ENCODE data around the gene PPIA.

Gene PPIA

DNA sequence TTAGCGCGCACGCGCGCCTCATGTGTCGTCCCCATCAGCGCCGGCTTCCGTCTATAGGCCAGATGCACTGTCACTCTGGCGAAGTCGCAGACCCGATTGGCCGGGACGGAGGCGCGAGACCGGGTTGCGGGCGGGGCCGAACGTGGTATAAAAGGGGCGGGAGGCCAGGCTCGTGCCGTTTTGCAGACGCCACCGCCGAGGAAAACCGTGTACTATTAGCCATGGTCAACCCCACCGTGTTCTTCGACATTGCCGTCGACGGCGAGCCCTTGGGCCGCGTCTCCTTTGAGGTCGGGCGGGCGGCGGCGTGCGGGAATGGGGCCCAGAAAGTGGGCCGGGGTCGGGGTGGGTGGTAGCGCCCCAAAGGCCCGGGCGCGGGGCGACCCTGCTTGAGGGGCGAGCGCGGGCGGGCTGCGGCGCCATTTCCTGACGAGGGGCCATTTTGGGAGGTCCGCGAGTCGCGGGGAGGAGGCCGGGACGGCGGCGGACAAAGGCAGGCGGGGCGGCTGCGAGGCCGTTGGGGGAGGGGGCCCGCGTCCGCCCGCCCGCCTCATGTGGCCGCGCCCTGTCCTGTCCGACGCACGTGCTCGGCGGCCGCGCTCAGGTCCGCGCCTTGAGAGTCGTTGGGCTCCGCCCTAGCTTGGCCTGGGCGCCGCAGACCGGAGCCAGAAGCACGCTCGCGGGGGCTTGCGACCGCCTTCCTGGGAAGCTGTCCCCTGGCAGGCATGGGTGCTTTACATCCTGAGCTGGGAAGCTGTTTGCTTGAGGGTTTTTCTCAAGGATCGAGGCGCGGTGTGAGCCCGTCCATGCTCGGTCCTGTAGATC lies at the start of gene PPIA:
Gene PPIA (plus strand): TSS at position 178 of the 825 bp plus-strand sequence. CDS start 44 bp downstream, at position 222.
- TF ChIP-seq, protein P1, sequence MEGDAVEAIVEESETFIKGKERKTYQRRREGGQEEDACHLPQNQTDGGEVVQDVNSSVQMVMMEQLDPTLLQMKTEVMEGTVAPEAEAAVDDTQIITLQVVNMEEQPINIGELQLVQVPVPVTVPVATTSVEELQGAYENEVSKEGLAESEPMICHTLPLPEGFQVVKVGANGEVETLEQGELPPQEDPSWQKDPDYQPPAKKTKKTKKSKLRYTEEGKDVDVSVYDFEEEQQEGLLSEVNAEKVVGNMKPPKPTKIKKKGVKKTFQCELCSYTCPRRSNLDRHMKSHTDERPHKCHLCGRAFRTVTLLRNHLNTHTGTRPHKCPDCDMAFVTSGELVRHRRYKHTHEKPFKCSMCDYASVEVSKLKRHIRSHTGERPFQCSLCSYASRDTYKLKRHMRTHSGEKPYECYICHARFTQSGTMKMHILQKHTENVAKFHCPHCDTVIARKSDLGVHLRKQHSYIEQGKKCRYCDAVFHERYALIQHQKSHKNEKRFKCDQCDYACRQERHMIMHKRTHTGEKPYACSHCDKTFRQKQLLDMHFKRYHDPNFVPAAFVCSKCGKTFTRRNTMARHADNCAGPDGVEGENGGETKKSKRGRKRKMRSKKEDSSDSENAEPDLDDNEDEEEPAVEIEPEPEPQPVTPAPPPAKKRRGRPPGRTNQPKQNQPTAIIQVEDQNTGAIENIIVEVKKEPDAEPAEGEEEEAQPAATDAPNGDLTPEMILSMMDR (IDR thresholded peaks at IDR 0.05; ENCODE audit: low read length), result no peak
- TF ChIP-seq EZH2 (optimal IDR thresholded peaks at IDR 0.05; ENCODE audit: low read depth, low read length) (no peak), EZH2phosphoT487 (IDR thresholded peaks at IDR 0.05; ENCODE audit: low read length) (no peak)
- Histone ChIP-seq H3K4me2 (ENCODE audit: low read depth, low read length) (peak within 1 kb of the TSS; percentile 83), H3K9me3 (replicated peaks; ENCODE audit: insufficient read depth, low read length) (no peaks in the 10 kb centered on the region), H3K4me1 (ENCODE audit: low read length) (peaks cover 11% of the 10 kb centered on the region), H2AFZ (ENCODE audit: low read length) (peak within 1 kb of the TSS; percentile 84), H3K4me3 (ENCODE audit: low read length) (peak within 1 kb of the TSS; percentile 97), H3K9ac (ENCODE audit: low read length) (peak within 1 kb of the TSS; percentile 99), H3K79me2 (ENCODE audit: low read length) (peaks cover 54% of the 10 kb centered on the region), H3F3A (ENCODE audit: insufficient read depth, low read length) (peaks cover 62% of the 10 kb centered on the region), H3K27ac (ENCODE audit: low read length) (peak within 1 kb of the TSS; percentile 90), H3K9me2 (replicated peaks; ENCODE audit: insufficient read depth, low read length) (no peaks in the 10 kb centered on the region), H3K36me3 (replicated peaks; ENCODE audit: insufficient read depth, low read length) (peaks cover 24% of the 10 kb centered on the region; the same call in 1 of the 2 replicates), H4K20me1 (ENCODE audit: insufficient read depth, low read length) (peaks cover 39% of the 10 kb centered on the region), H3K27me3 (replicated peaks; ENCODE audit: insufficient read depth, low read length) (no peaks in the 10 kb centered on the region)
- peak; percentile 99 for DNase-seq

GRCh38 chr7:44748045-44748947 lies 48.2 kb upstream of the PPIA start, which contains the start of gene ZMIZ2:
Gene ZMIZ2 (plus strand): TSS chr7:44748847. CDS start chr7:44756250, 7,403 bp downstream.
- Histone ChIP-seq H3K79me2 (ENCODE audit: low read length) (peaks cover 38% of the 10 kb centered on the region), H3K27ac (ENCODE audit: low read length) (peak within 1 kb of the TSS; percentile 95), H3K36me3 (replicated peaks; ENCODE audit: insufficient read depth, low read length) (no peaks in the 10 kb centered on the region), H3K27me3 (replicated peaks; ENCODE audit: insufficient read depth, low read length) (no peaks in the 10 kb centered on the region), H3K4me2 (ENCODE audit: low read depth, low read length) (peak within 1 kb of the TSS; percentile 99), H3K4me1 (ENCODE audit: low read length) (peaks cover 22% of the 10 kb centered on the region), H3K4me3 (ENCODE audit: low read length) (peak within 1 kb of the TSS; percentile 94), H3K9me3 (replicated peaks; ENCODE audit: insufficient read depth, low read length) (no peaks in the 10 kb centered on the region), H4K20me1 (ENCODE audit: insufficient read depth, low read length) (no peaks in the 10 kb centered on the region), H2AFZ (ENCODE audit: low read length) (peak within 1 kb of the TSS; percentile 95), H3K9ac (ENCODE audit: low read length) (peak within 1 kb of the TSS; percentile 91), H3K9me2 (replicated peaks; ENCODE audit: insufficient read depth, low read length) (no peaks in the 10 kb centered on the region), H3F3A (ENCODE audit: insufficient read depth, low read length) (peaks cover 33% of the 10 kb centered on the region)
- no peak for TF ChIP-seq EZH2phosphoT487 (IDR thresholded peaks at IDR 0.05; ENCODE audit: low read length)
- DNase-seq, result peak; percentile 87

GRCh38 chr7:44748948-44749731 lies 47.3 kb upstream of the PPIA start:
- H3K4me2 ChIP-seq (ENCODE audit: low read depth, low read length), result peak overlapping the region; percentile 99
- peak; percentile 60 for DNase-seq
- H3K9ac ChIP-seq (ENCODE audit: low read length), result peak overlapping the region; percentile 91
- no peak overlapping the region for H2AFZ ChIP-seq (ENCODE audit: low read length)
- H3K79me2 ChIP-seq (ENCODE audit: low read length), result peaks cover 46% of the 10 kb centered on the region
- H3K9me2 ChIP-seq (replicated peaks; ENCODE audit: insufficient read depth, low read length), result no peaks in the 10 kb centered on the region
- no peaks in the 10 kb centered on the region for H4K20me1 ChIP-seq (ENCODE audit: insufficient read depth, low read length)
- TF ChIP-seq, protein P1 (IDR thresholded peaks at IDR 0.05; ENCODE audit: low read length), result no peak
- no peak for TF ChIP-seq EZH2phosphoT487 (IDR thresholded peaks at IDR 0.05; ENCODE audit: low read length)
- TF ChIP-seq EZH2 (optimal IDR thresholded peaks at IDR 0.05; ENCODE audit: low read depth, low read length), result no peak
- no peaks in the 10 kb centered on the region for H3K9me3 ChIP-seq (replicated peaks; ENCODE audit: insufficient read depth, low read length)
- H3K27ac ChIP-seq (ENCODE audit: low read length), result peak overlapping the region; percentile 95
- H3F3A ChIP-seq (ENCODE audit: insufficient read depth, low read length), result peaks cover 33% of the 10 kb centered on the region
- no peaks in the 10 kb centered on the region for H3K36me3 ChIP-seq (replicated peaks; ENCODE audit: insufficient read depth, low read length)
- no peaks in the 10 kb centered on the region for H3K27me3 ChIP-seq (replicated peaks; ENCODE audit: insufficient read depth, low read length)
- peaks cover 22% of the 10 kb centered on the region for H3K4me1 ChIP-seq (ENCODE audit: low read length)
- peak overlapping the region; percentile 94 for H3K4me3 ChIP-seq (ENCODE audit: low read length)
